ENCODE measurements around the gene GMCL2. TPM values are rescaled to one million over a fixed set of nuclear protein-coding genes. Genes with fewer than 3 reads are reported as not detected.

GMCL2 gene
- total and polyA plus RNA-seq, 2 experiments from 2014 or later, result 0.07 TPM; not detected in 1

GRCh38 chr5:178155065-178155464 lies 32.1 kb downstream of the GMCL2 start:
- TF ChIP-seq ZNF331 (CRISPR knock-in tag; IDR thresholded peaks at IDR 0.05; ENCODE audit: low read depth), result no peak
- no peak for TF ChIP-seq STAT1 (IDR thresholded peaks at IDR 0.05; ENCODE audit: unreplicated experiment)
- no peak for TF ChIP-seq REST (IDR thresholded peaks at IDR 0.05; ENCODE audit: unreplicated experiment)
- TF ChIP-seq EZH2 (IDR thresholded peaks at IDR 0.05; ENCODE audit: low read depth, unreplicated experiment), result no peak
- no peak for TF ChIP-seq ZNF114 (CRISPR knock-in tag; IDR thresholded peaks at IDR 0.05)
- TF ChIP-seq JUNB (IDR thresholded peaks at IDR 0.05; ENCODE audit: unreplicated experiment), result no peak
- TF ChIP-seq POLR2AphosphoS5 (IDR thresholded peaks at IDR 0.05; ENCODE audit: low read depth), result no peak
- no peak for TF ChIP-seq EZH2phosphoT487 (IDR thresholded peaks at IDR 0.05; ENCODE audit: unreplicated experiment)
- Mint-ChIP-seq H3K4me1 (peaks cover 25% of the 10 kb centered on the region), H3K4me3 (no peak overlapping the region; the same call in 2 of the 3 replicates), H3K27me3 (ENCODE audit: insufficient read depth, low read depth, poor library complexity) (peaks cover 10% of the 10 kb centered on the region), H3K9me3 (no peaks in the 10 kb centered on the region; the same call in 2 of the 3 replicates), H3K27ac (no peak overlapping the region), H3K36me3 (ENCODE audit: low read depth) (peaks cover 31% of the 10 kb centered on the region)
- H3K4me2 ChIP-seq, result no peak overlapping the region
- H3K27me3 ChIP-seq (ENCODE audit: insufficient read depth), result no peaks in the 10 kb centered on the region
- H4K20me1 ChIP-seq (replicated peaks; ENCODE audit: insufficient read depth), result peaks cover 7% of the 10 kb centered on the region
- peaks cover 28% of the 10 kb centered on the region for H3F3A ChIP-seq (replicated peaks; ENCODE audit: low read depth)
- H3K9me2 ChIP-seq (ENCODE audit: insufficient read depth), result no peaks in the 10 kb centered on the region
- peaks cover 13% of the 10 kb centered on the region for H3K79me2 ChIP-seq (replicated peaks; ENCODE audit: insufficient read depth)
- H3K4me3 ChIP-seq, result no peak overlapping the region
- no peak for ATAC-seq
- H3K36me3 ChIP-seq (ENCODE audit: insufficient read depth), result peaks cover 9% of the 10 kb centered on the region; the same call in 1 of the 2 replicates
- peaks cover 5% of the 10 kb centered on the region; the same call in 1 of the 2 replicates for H3K4me1 ChIP-seq (ENCODE audit: insufficient read depth)
- H2AFZ ChIP-seq, result no peak overlapping the region
- 0 out of 2 replicates have a peak overlapping the region, but pooled peaks have one; percentile 39 for H3K27ac ChIP-seq (ENCODE audit: low read depth)
- no peak for DNase-seq (ENCODE audit: low spot score)

GRCh38 chr5:178153530-178154340 lies 33.4 kb downstream of the GMCL2 start, which contains the start of gene NHP2:
Gene NHP2 (minus strand): TSS chr5:178153885. CDS start chr5:178153817, 68 bp downstream.
- Mint-ChIP-seq H3K4me3 (peak within 1 kb of the TSS; percentile 97), H3K9me3 (no peaks in the 10 kb centered on the region; the same call in 2 of the 3 replicates), H3K36me3 (ENCODE audit: low read depth) (peaks cover 44% of the 10 kb centered on the region), H3K27ac (peak within 1 kb of the TSS; percentile 96), H3K4me1 (peaks cover 27% of the 10 kb centered on the region), H3K27me3 (ENCODE audit: insufficient read depth, low read depth, poor library complexity) (peaks cover 14% of the 10 kb centered on the region)
- H3K4me2 ChIP-seq, result peak within 1 kb of the TSS; percentile 90
- 0 out of 2 replicates have a peak within 1 kb of the TSS, but pooled peaks have one; percentile 19 for H2AFZ ChIP-seq
- peak within 1 kb of the TSS; percentile 72 for H3K4me3 ChIP-seq
- H3K27ac ChIP-seq (ENCODE audit: low read depth), result 0 out of 2 replicates have a peak within 1 kb of the TSS, but pooled peaks have one; percentile 27
- H3F3A ChIP-seq (replicated peaks; ENCODE audit: low read depth), result peaks cover 42% of the 10 kb centered on the region
- no peaks in the 10 kb centered on the region for H3K9me2 ChIP-seq (ENCODE audit: insufficient read depth)
- H3K36me3 ChIP-seq (ENCODE audit: insufficient read depth), result peaks cover 12% of the 10 kb centered on the region
- TF ChIP-seq EZH2 (IDR thresholded peaks at IDR 0.05; ENCODE audit: low read depth, unreplicated experiment), result no peak
- peak; percentile 76 for TF ChIP-seq POLR2AphosphoS5 (IDR thresholded peaks at IDR 0.05; ENCODE audit: low read depth)
- peak; percentile 95 for TF ChIP-seq CREB1 (CRISPR knock-in tag; IDR thresholded peaks at IDR 0.05; ENCODE audit: low read depth)
- no peaks in the 10 kb centered on the region for H3K27me3 ChIP-seq (ENCODE audit: insufficient read depth)
- peak; percentile 90 for ATAC-seq
- DNase-seq (ENCODE audit: low spot score), result peak; percentile 100
- peaks cover 13% of the 10 kb centered on the region for H3K79me2 ChIP-seq (replicated peaks; ENCODE audit: insufficient read depth)
- H4K20me1 ChIP-seq (replicated peaks; ENCODE audit: insufficient read depth), result peaks cover 17% of the 10 kb centered on the region
- peaks cover 5% of the 10 kb centered on the region; the same call in 1 of the 2 replicates for H3K4me1 ChIP-seq (ENCODE audit: insufficient read depth)

Data from GM23338 (cell line).